Neural cell (in vitro differentiated cells): ENCODE data around the gene RUNX1. TPM values are rescaled to one million over a fixed set of nuclear protein-coding genes. Genes with fewer than 3 reads are reported as not detected.

Experiments used
- H2AFZ ChIP-seq: fragments of 200-600, 300-800 bp; sonication (generic), shearing (Covaris generic); 2 replicates; pipeline ENCODE4 v1.6.0; 2014; ENCODE audit warnings: low read depth, mild to moderate bottlenecking, antibody characterized with exemption, low read length, moderate library complexity
- H3F3A ChIP-seq: fragments of 200-600 bp; shearing (Covaris generic); 2 replicates; pipeline ENCODE4 v1.6.1; 2016; ENCODE audit warnings: mild to moderate bottlenecking, moderate library complexity, mixed read lengths, antibody characterized with exemption, low read length; ENCODE audit not compliant: insufficient read depth, poor library complexity, severe bottlenecking
- H3K27ac ChIP-seq: fragments of 200-600, 300-800 bp; sonication (generic), shearing (Covaris generic); 2 replicates; pipeline ENCODE4 v1.5.1; 2014; ENCODE audit warnings: mild to moderate bottlenecking, low read length, moderate library complexity
- H3K27me3 ChIP-seq: fragments of 300-800, 200-600 bp; sonication (generic), shearing (Covaris generic); 2 replicates; pipeline ENCODE4 v1.6.0; 2014; ENCODE audit warnings: mild to moderate bottlenecking, low read depth, low read length, moderate library complexity; ENCODE audit not compliant: insufficient read depth
- H3K36me3 ChIP-seq: fragments of 300-800, 200-600 bp; sonication (generic), shearing (Covaris generic); 2 replicates; pipeline ENCODE4 v1.5.1; 2014; ENCODE audit warnings: mild to moderate bottlenecking, antibody characterized with exemption, low read length, moderate library complexity; ENCODE audit not compliant: insufficient read depth
- H3K4me2 ChIP-seq: fragments of 300-800, 200-600 bp; sonication (generic), shearing (Covaris generic); 2 replicates; pipeline ENCODE4 v1.6.0; 2014; ENCODE audit warnings: mild to moderate bottlenecking, low read length
- H3K4me3 ChIP-seq: fragments of 300-800, 200-600 bp; sonication (generic), shearing (Covaris generic); 2 replicates; pipeline ENCODE4 v1.5.1; 2014; ENCODE audit warnings: mild to moderate bottlenecking, low read length, moderate library complexity
- H3K79me2 ChIP-seq: fragments of 200-600 bp; shearing (Covaris generic); replicated peaks from 2 replicates; pipeline ENCODE4 v1.6.0; 2014; ENCODE audit warnings: mild to moderate bottlenecking, low read length, moderate library complexity; ENCODE audit not compliant: insufficient read depth
- H3K9ac ChIP-seq: fragments of 300-800, 200-600 bp; sonication (generic), shearing (Covaris generic); 2 replicates; pipeline ENCODE4 v1.6.1; 2016; ENCODE audit warnings: mild to moderate bottlenecking, low read length, mixed read lengths
- H3K9me2 ChIP-seq: fragments of 200-600 bp; shearing (Covaris generic); 2 replicates; pipeline ENCODE4 v1.6.1; 2016; ENCODE audit warnings: mild to moderate bottlenecking, low read length, mixed read lengths; ENCODE audit not compliant: insufficient read depth
- H3K9me3 ChIP-seq: fragments of 200-600, 300-800 bp; sonication (generic), shearing (Covaris generic); 2 replicates; pipeline ENCODE4 v1.6.1; 2016; ENCODE audit warnings: mild to moderate bottlenecking, mixed run types, low read length, moderate library complexity, mixed read lengths
- H4K20me1 ChIP-seq: fragments of 200-600 bp; shearing (Covaris generic); 2 replicates; pipeline ENCODE4 v1.6.1; 2016; ENCODE audit warnings: mild to moderate bottlenecking, mixed run types; ENCODE audit not compliant: insufficient read depth
- CTCF ChIP-seq: fragments of 450-650 bp; IDR thresholded peaks from 2 replicates; pipeline ENCODE4 v1.5.1; 2014; ENCODE audit warnings: antibody characterized with exemption, mild to moderate bottlenecking, moderate library complexity; ENCODE audit not compliant: poor library complexity, severe bottlenecking
- EP300 ChIP-seq: fragments of 450-650 bp; conservative IDR thresholded peaks from 2 replicates; pipeline ENCODE4 v1.6.1; 2014; ENCODE audit warnings: antibody characterized with exemption, mild to moderate bottlenecking, moderate library complexity; ENCODE audit not compliant: poor library complexity, severe bottlenecking
- EZH2 ChIP-seq: fragments of 200-600, 300-800 bp; shearing (Covaris generic), sonication (generic); IDR thresholded peaks from 2 replicates; pipeline ENCODE4 v1.6.1; 2014; ENCODE audit warnings: antibody characterized with exemption, low read length, borderline replicate concordance, mild to moderate bottlenecking; ENCODE audit not compliant: insufficient read depth, poor library complexity, severe bottlenecking
- MXI1 ChIP-seq: fragments of 450-650 bp; conservative IDR thresholded peaks from 2 replicates; pipeline ENCODE4 v1.6.1; 2014; ENCODE audit warnings: antibody characterized with exemption, mild to moderate bottlenecking; ENCODE audit not compliant: poor library complexity, severe bottlenecking
- POLR2AphosphoS5 ChIP-seq: IDR thresholded peaks from 2 replicates; pipeline ENCODE4 v1.6.1; 2012
- RAD21 ChIP-seq: fragments of 450-650 bp; conservative IDR thresholded peaks from 2 replicates; pipeline ENCODE4 v1.6.1; 2014; ENCODE audit warnings: antibody characterized with exemption, mild to moderate bottlenecking, moderate library complexity
- REST ChIP-seq: IDR thresholded peaks from 2 replicates; pipeline ENCODE4 v1.6.1; 2012; ENCODE audit warnings: borderline replicate concordance
- SMC3 ChIP-seq: fragments of 450-650 bp; conservative IDR thresholded peaks from 2 replicates; pipeline ENCODE4 v1.6.1; 2014; ENCODE audit warnings: antibody characterized with exemption, mild to moderate bottlenecking, moderate library complexity; ENCODE audit not compliant: poor library complexity
- TAF1 ChIP-seq: IDR thresholded peaks from 2 replicates; pipeline ENCODE4 v1.6.1; 2012; ENCODE audit warnings: low read depth
- polyA plus RNA-seq: library from polyadenylated mRNA; depleted of rRNA; stranded (reverse); fragments of >200 nt; gene quantifications from 2 replicates; pipeline ENCODE4 v1.2.3, GENCODE V29; 2014

Gene RUNX1
- polyA plus RNA-seq, 1 donor from 2014 or later, result not detected

DNA sequence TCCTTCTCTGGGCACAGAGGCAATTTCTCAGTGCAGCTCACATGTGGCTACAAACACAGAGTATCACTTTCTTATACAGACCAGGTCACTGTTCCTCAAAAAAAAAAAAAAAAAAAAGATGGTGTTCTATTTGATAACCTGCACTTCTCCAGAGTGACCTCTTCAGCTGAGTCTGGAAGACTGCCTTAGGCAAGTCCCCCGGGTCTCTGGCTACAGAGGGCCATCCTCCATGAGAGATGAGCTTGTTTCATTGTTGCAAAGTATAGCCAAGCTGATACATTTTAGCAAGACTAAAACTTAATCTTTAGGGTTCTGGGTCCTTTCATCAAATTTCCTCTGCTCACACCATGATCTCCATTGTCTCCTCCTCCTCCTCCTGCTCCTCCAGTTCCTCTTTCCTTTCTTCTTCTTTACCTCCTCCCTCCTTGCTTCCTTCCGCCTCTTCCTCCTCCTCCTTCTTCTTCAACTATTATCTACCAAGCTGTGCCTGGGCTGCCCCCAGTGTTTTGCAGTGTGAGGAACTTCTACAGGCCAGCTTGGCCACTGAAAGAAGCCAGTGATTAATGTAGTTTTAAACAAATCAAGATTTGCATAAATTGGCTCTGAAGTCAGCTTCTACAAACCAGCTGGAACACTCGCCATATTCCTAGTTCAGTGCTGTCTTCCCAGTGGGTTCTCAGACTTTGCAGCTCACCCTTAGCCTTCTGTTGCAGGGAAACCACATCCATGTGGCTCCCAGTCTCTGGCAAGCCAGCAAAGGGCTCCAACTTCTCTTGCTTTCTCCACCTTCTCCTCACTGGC lies 139.4 kb downstream of the RUNX1 start:
- no peaks in the 10 kb centered on the region for H3K36me3 ChIP-seq
- no peak overlapping the region for H3K4me3 ChIP-seq
- no peaks in the 10 kb centered on the region for H3K9me2 ChIP-seq
- peaks cover 9% of the 10 kb centered on the region for H3K27me3 ChIP-seq
- no peak overlapping the region for H3K4me2 ChIP-seq
- no peaks in the 10 kb centered on the region for H4K20me1 ChIP-seq
- no peak overlapping the region for H3K27ac ChIP-seq
- H3K79me2 ChIP-seq, result no peaks in the 10 kb centered on the region
- H3F3A ChIP-seq, result no peaks in the 10 kb centered on the region
- no peaks in the 10 kb centered on the region for H3K9me3 ChIP-seq
- no peak overlapping the region for H3K9ac ChIP-seq
- no peak overlapping the region for H2AFZ ChIP-seq
- TF ChIP-seq REST, result no peak
- no peak for TF ChIP-seq EZH2
- no peak for TF ChIP-seq SMC3
- TF ChIP-seq MXI1, result no peak
- TF ChIP-seq POLR2AphosphoS5, result no peak
- TF ChIP-seq RAD21, result no peak
- TF ChIP-seq TAF1, result no peak
- no peak for TF ChIP-seq CTCF
- no peak for TF ChIP-seq EP300

DNA sequence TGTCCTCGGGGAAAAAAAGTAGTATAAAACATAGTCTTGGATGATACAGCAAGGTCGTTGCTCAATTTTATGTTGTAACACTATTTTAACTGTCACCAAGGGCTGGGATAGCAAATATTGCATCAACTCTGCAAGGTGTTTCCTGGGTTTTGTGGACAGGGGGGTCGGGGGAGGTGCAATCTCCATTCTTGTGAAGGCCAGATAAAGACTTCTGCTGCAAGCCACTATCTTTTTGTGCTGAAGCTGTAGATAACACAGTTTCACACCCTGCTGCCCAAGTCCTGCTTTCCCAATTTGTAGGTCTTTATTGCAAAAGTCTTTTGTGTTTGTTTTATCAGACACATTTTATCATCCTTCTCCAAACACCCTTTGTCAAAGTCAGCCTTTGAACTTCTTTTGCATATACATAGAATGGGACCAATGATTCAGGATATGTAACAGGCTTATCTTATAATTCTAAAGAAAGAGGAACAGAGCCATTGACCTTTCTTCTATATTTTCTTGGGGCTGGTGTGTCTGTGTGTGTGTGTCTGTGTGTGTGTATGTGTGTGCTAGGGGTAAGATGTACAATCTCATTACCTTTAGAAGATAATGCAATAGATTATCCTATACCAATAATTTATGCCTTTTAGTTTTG lies 140.6 kb downstream of the RUNX1 start:
- H3K36me3 ChIP-seq, result no peaks in the 10 kb centered on the region
- H3K4me3 ChIP-seq, result no peak overlapping the region
- no peaks in the 10 kb centered on the region for H3K79me2 ChIP-seq
- no peak overlapping the region for H3K27ac ChIP-seq
- TF ChIP-seq CTCF (no peak), EZH2 (no peak), REST (no peak)
- no peaks in the 10 kb centered on the region for H4K20me1 ChIP-seq
- H3K9ac ChIP-seq, result no peak overlapping the region
- peaks cover 9% of the 10 kb centered on the region for H3K27me3 ChIP-seq
- no peaks in the 10 kb centered on the region for H3K9me2 ChIP-seq
- H3K9me3 ChIP-seq, result no peaks in the 10 kb centered on the region
- no peak overlapping the region for H2AFZ ChIP-seq
- no peaks in the 10 kb centered on the region for H3F3A ChIP-seq
- no peak overlapping the region for H3K4me2 ChIP-seq
